Amygdala (tissue), 56 donors: Measurements from ENCODE around the gene SSTR4.

Experiments
- DNase-seq, 56 donors: peaks; one replicate each; lab custom pipeline; 2025; lab: John Stamatoyannopoulos, UW

The SSTR4 gene

GRCh38 chr20:23083553-23084220, 48.6 kb downstream of the SSTR4 start:
- DNase-seq = no peak

- DNase-seq = no peak
These were observed 49.3 kb downstream of the SSTR4 start for GRCh38 chr20:23084282-23084844.

GRCh38 chr20:23084845-23085365, 49.8 kb downstream of the SSTR4 start:
- DNase-seq = no peak

GRCh38 chr20:23085436-23086055, 50.4 kb downstream of the SSTR4 start:
- DNase-seq = no peak

GRCh38 chr20:23086056-23086566, 51.0 kb downstream of the SSTR4 start, which contains the start of gene CD93:
TSS of gene CD93 (minus strand) at chr20:23086324. CDS start at chr20:23086192, 132 bp downstream.
- peak in 1 of 56 donors; percentile 9 for DNase-seq

- DNase-seq = peak in 2 of 56 donors; percentile 13 to 14
These were observed 51.9 kb downstream of the SSTR4 start for GRCh38 chr20:23086931-23087411.

GRCh38 chr20:23087587-23088251, 52.6 kb downstream of the SSTR4 start:
- DNase-seq = no peak
